Activated CD4-positive, alpha-beta T cell treated with anti-CD3 and anti-CD28 coated beads for 48 hours (primary cell): ENCODE results near the gene EBP.

Experiments used
- DNase-seq: peaks from one replicate; pipeline ENCODE4 v3.0.0-alpha.2; 2020

EBP gene

GRCh38 chrX:48521353-48522243 lies at the start of gene EBP:
EBP (plus strand) TSS chrX:48521808; CDS start chrX:48523772, 1,964 bp downstream.
- DNase-seq, result peak; percentile 97

- DNase-seq, result no peak
Measured at GRCh38 chrX:48472225-48472624, 49.4 kb upstream of the EBP start.

GRCh38 chrX:48472851-48473703 lies 48.5 kb upstream of the EBP start:
- DNase-seq, result no peak

- no peak for DNase-seq
Measured at GRCh38 chrX:48473704-48473990, 48.0 kb upstream of the EBP start.

GRCh38 chrX:48474127-48474526 lies 47.5 kb upstream of the EBP start:
- DNase-seq, result peak; percentile 34

- DNase-seq, result no peak
Measured at GRCh38 chrX:48474581-48474980, 47.0 kb upstream of the EBP start.

- no peak for DNase-seq
Measured at GRCh38 chrX:48475296-48475695, 46.3 kb upstream of the EBP start.

GRCh38 chrX:48475774-48476577 lies 45.6 kb upstream of the EBP start, which contains the start of gene FTSJ1:
FTSJ1 (plus strand) TSS chrX:48476199; CDS start chrX:48478048, 1,849 bp downstream.
- DNase-seq, result peak; percentile 89

GRCh38 chrX:48476919-48477318 lies 44.7 kb upstream of the EBP start:
- DNase-seq, result no peak

- no peak for DNase-seq
Measured at GRCh38 chrX:48477960-48478755, 43.5 kb upstream of the EBP start.

GRCh38 chrX:48478806-48479205 lies 42.8 kb upstream of the EBP start:
- no peak for DNase-seq

GRCh38 chrX:48480142-48480541 lies 41.5 kb upstream of the EBP start:
- DNase-seq, result no peak

- DNase-seq, result no peak
Measured at GRCh38 chrX:48480583-48480982, 41.0 kb upstream of the EBP start.

GRCh38 chrX:48482526-48482925 lies 39.1 kb upstream of the EBP start:
- DNase-seq, result no peak

GRCh38 chrX:48487362-48487798 lies 34.2 kb upstream of the EBP start:
- no peak for DNase-seq

GRCh38 chrX:48488034-48488433 lies 33.6 kb upstream of the EBP start:
- no peak for DNase-seq

- DNase-seq, result no peak
Measured at GRCh38 chrX:48489296-48489695, 32.3 kb upstream of the EBP start.

- DNase-seq, result no peak
Measured at GRCh38 chrX:48489892-48490291, 31.7 kb upstream of the EBP start.

- DNase-seq, result no peak
Measured at GRCh38 chrX:48490661-48491060, 30.9 kb upstream of the EBP start.

- no peak for DNase-seq
Measured at GRCh38 chrX:48491809-48492208, 29.8 kb upstream of the EBP start.

- no peak for DNase-seq
Measured at GRCh38 chrX:48492293-48492910, 29.2 kb upstream of the EBP start.

GRCh38 chrX:48493890-48494364 lies 27.7 kb upstream of the EBP start:
- DNase-seq, result peak; percentile 25
